ENCODE results near the gene CUL4A.
"Not testable (repeated sequence)": the region's sequence is repeated elsewhere in the genome, so short reads cannot be mapped to it uniquely, and the experiment has no call there.

CUL4A gene

GRCh38 chr13:113239357-113239756, 29.9 kb downstream of the CUL4A start:
- H3K4me3 ChIP-seq (replicated peaks; ENCODE audit: low read depth, low read length), result no peak overlapping the region
- H3K27me3 ChIP-seq (replicated peaks; ENCODE audit: control insufficient read depth, insufficient read depth, low read length), result no peaks in the 10 kb centered on the region
- no peak for TF ChIP-seq CTCF (IDR thresholded peaks at IDR 0.05; ENCODE audit: insufficient read depth, low read length, poor library complexity, severe bottlenecking)
- no peak for DNase-seq (ENCODE audit: extremely low read depth, insufficient read length)
- peaks cover 11% of the 10 kb centered on the region for H3K36me3 ChIP-seq (ENCODE audit: control insufficient read depth, insufficient read depth, low read length)

DNA sequence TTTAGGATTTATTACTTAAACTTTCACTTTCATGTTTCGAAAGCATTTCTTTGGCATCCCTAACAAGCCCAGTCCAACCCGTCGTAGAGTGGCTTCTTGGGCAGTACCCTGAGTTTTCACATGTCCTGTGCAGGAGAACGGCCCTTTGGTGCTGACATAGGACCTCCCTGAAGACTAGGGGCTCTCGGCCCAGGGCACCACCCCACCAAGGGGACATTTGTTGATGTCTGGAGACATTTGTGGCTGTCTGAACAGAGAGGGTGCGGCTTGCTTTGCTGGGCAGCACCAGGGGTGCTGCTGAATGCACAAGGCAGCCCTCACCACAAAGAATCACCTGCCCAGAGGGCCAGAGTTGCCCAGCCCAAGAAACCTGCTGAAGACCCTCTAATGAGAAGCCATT, 30.6 kb downstream of the CUL4A start:
- H3K36me3 ChIP-seq (ENCODE audit: control insufficient read depth, insufficient read depth, low read length), result peaks cover 13% of the 10 kb centered on the region
- H3K27me3 ChIP-seq (replicated peaks; ENCODE audit: control insufficient read depth, insufficient read depth, low read length), result no peaks in the 10 kb centered on the region
- no peak for TF ChIP-seq CTCF (IDR thresholded peaks at IDR 0.05; ENCODE audit: insufficient read depth, low read length, poor library complexity, severe bottlenecking)
- no peak overlapping the region for H3K4me3 ChIP-seq (replicated peaks; ENCODE audit: low read depth, low read length)
- DNase-seq (ENCODE audit: extremely low read depth, insufficient read length), result no peak

GRCh38 chr13:113241623-113242022, 32.2 kb downstream of the CUL4A start:
- H3K36me3 ChIP-seq (ENCODE audit: control insufficient read depth, insufficient read depth, low read length), result peaks cover 15% of the 10 kb centered on the region
- H3K4me3 ChIP-seq (replicated peaks; ENCODE audit: low read depth, low read length); DNase-seq (ENCODE audit: extremely low read depth, insufficient read length); H3K27me3 ChIP-seq (replicated peaks; ENCODE audit: control insufficient read depth, insufficient read depth, low read length): not testable (repeated sequence)

DNA sequence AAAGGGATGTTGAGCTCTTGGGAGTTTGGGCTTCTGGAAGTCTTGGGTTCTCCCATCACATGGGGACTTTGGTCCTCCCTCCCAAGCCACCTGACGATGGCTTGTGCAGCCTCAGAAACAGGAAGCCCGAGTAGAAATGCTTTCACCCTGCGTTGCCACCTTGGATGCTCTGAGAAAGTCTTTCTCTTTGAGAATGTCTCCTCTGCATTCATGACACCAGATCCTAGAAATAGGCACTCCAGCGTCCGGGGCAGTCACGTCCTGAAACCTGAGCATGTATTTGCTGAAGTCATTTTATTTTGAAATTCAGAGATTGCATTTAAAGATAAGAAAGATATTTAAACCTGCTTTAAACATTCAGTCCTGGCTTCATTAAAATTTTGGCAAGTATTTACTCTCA, 34.4 kb downstream of the CUL4A start:
- TF ChIP-seq CTCF (IDR thresholded peaks at IDR 0.05; ENCODE audit: insufficient read depth, low read length, poor library complexity, severe bottlenecking), result no peak
- DNase-seq (ENCODE audit: extremely low read depth, insufficient read length), result no peak
- H3K27me3 ChIP-seq (replicated peaks; ENCODE audit: control insufficient read depth, insufficient read depth, low read length), result no peaks in the 10 kb centered on the region
- H3K4me3 ChIP-seq (replicated peaks; ENCODE audit: low read depth, low read length), result no peak overlapping the region
- peaks cover 23% of the 10 kb centered on the region for H3K36me3 ChIP-seq (ENCODE audit: control insufficient read depth, insufficient read depth, low read length)

- Histone ChIP-seq H3K27me3 (replicated peaks; ENCODE audit: control insufficient read depth, insufficient read depth, low read length) (no peaks in the 10 kb centered on the region), H3K36me3 (ENCODE audit: control insufficient read depth, insufficient read depth, low read length) (peaks cover 25% of the 10 kb centered on the region), H3K4me3 (replicated peaks; ENCODE audit: low read depth, low read length) (no peak overlapping the region)
- peak; percentile 29 for TF ChIP-seq CTCF (IDR thresholded peaks at IDR 0.05; ENCODE audit: insufficient read depth, low read length, poor library complexity, severe bottlenecking)
- no peak for DNase-seq (ENCODE audit: extremely low read depth, insufficient read length)
These were observed 36.7 kb downstream of the CUL4A start for GRCh38 chr13:113245849-113246796.

GRCh38 chr13:113252516-113253095, 43.2 kb downstream of the CUL4A start:
- H3K4me3 ChIP-seq (replicated peaks; ENCODE audit: low read depth, low read length), result no peak overlapping the region
- H3K36me3 ChIP-seq (ENCODE audit: control insufficient read depth, insufficient read depth, low read length), result peaks cover 18% of the 10 kb centered on the region
- no peak for DNase-seq (ENCODE audit: extremely low read depth, insufficient read length)
- TF ChIP-seq CTCF (IDR thresholded peaks at IDR 0.05; ENCODE audit: insufficient read depth, low read length, poor library complexity, severe bottlenecking), result no peak
- no peaks in the 10 kb centered on the region for H3K27me3 ChIP-seq (replicated peaks; ENCODE audit: control insufficient read depth, insufficient read depth, low read length)

- DNase-seq (ENCODE audit: extremely low read depth, insufficient read length); H3K4me3 ChIP-seq (replicated peaks; ENCODE audit: low read depth, low read length): not testable (repeated sequence)
- H3K36me3 ChIP-seq (ENCODE audit: control insufficient read depth, insufficient read depth, low read length), result peaks cover 13% of the 10 kb centered on the region
These were observed 48.5 kb downstream of the CUL4A start for GRCh38 chr13:113257908-113258307.

More at GRCh38 chr13:113257908-113258307, 48.5 kb downstream of the CUL4A start:
- H3K27me3 ChIP-seq (replicated peaks; ENCODE audit: control insufficient read depth, insufficient read depth, low read length), result not testable (repeated sequence)

All from GM06990 (cell line).